Stimulated activated CD8-positive, alpha-beta memory T cell treated with anti-CD3 and anti-CD28 coated beads, Interleukin-7, amount 100 ng/mL, for 4 hours (primary cell): Measurements from ENCODE around the gene CHAF1A.

ENCODE experiments used
- DNase-seq, 2 donors: peaks; one replicate each; pipeline ENCODE4 v3.0.0-alpha.2; 2020; ENCODE audit warnings: low read depth in 2 of 2

The CHAF1A gene

GRCh38 chr19:4441994-4442818 lies 39.8 kb downstream of the CHAF1A start:
- no peak for DNase-seq

GRCh38 chr19:4442819-4443146 lies 40.3 kb downstream of the CHAF1A start:
- no peak for DNase-seq

- DNase-seq: no peak
Observed at GRCh38 chr19:4443188-4443587, 40.7 kb downstream of the CHAF1A start.

- no peak for DNase-seq
Observed at GRCh38 chr19:4443966-4444764, 41.7 kb downstream of the CHAF1A start.

- no peak for DNase-seq
Observed at GRCh38 chr19:4444765-4445741, 42.6 kb downstream of the CHAF1A start.

- DNase-seq: no peak
Observed at GRCh38 chr19:4445963-4446703, 43.7 kb downstream of the CHAF1A start.

- no peak for DNase-seq
Observed at GRCh38 chr19:4446704-4447200, 44.3 kb downstream of the CHAF1A start.

- DNase-seq: no peak
Observed at GRCh38 chr19:4447327-4448146, 45.1 kb downstream of the CHAF1A start.

- DNase-seq: no peak
Observed at GRCh38 chr19:4448147-4448985, 45.9 kb downstream of the CHAF1A start.

GRCh38 chr19:4449022-4449638 lies 46.7 kb downstream of the CHAF1A start:
- DNase-seq: no peak

- no peak for DNase-seq
Observed at GRCh38 chr19:4449639-4450028, 47.2 kb downstream of the CHAF1A start.

- DNase-seq: no peak
Observed at GRCh38 chr19:4452230-4452990, 50.0 kb downstream of the CHAF1A start.

- DNase-seq: no peak
Observed at GRCh38 chr19:4453232-4454179, 51.1 kb downstream of the CHAF1A start.

- no peak for DNase-seq
Observed at GRCh38 chr19:4454747-4455718, 52.6 kb downstream of the CHAF1A start.

- DNase-seq: no peak
Observed at GRCh38 chr19:4455719-4456475, 53.5 kb downstream of the CHAF1A start.
